Measurements from ENCODE around the gene MRM3. TPM values are rescaled to one million over a fixed set of nuclear protein-coding genes. Genes with fewer than 3 reads are reported as not detected.

MRM3 gene
- total RNA-seq, 4 donors from 2014 or later = 3.2 to 20.8 (median 11.6) TPM

DNA sequence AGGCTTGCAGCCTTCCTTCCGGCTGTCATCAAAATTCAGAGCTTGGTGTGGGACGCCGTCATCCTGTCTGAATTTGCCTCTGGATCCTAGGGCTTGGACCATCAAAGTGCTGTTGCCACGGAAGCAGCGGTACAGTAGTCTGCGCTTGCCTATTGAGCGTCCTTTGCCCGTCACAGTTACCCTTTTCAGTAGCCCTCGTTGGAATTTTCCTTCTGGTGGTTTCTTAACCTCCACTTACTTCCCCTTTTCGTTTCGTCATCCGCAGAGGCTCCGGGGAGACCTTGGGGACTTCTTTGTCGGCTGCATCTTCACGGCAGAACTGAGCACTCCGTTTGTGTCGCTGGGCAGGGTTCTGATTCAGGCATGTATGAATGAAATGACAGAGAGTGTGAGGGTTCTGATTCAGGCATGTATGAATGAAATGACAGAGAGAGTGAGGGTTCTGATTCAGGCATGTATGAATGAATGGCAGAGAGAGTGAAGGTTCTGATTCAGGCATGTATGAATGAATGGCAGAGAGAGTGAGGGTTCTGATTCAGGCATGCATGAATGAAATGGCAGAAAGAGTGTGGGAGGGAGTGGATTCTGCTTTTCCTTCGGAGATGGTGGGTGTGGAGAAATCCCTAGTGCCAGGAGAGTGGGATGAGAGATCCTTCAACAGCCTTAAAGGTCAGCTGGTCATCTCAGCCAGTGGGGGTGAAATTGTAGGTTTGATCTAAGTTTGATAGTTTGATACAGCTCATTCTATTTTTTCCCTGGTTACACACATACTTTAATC, 41.7 kb upstream of the MRM3 start:
- intact Hi-C loops (cut with DNase I; ENCODE audit: low total_unique reads) = no loop called here
- no peak for DNase-seq
- no peaks in the 10 kb centered on the region for H3K4me1 ChIP-seq
- H3K9me3 ChIP-seq = no peaks in the 10 kb centered on the region
- no peaks in the 10 kb centered on the region for H3K36me3 ChIP-seq
- no peak overlapping the region for H3K27ac ChIP-seq
- no peaks in the 10 kb centered on the region for H3K27me3 ChIP-seq
- H3K4me3 ChIP-seq = no peak overlapping the region
- TF ChIP-seq POLR2A (IDR thresholded peaks at IDR 0.05) = no peak
- TF ChIP-seq, protein P1, sequence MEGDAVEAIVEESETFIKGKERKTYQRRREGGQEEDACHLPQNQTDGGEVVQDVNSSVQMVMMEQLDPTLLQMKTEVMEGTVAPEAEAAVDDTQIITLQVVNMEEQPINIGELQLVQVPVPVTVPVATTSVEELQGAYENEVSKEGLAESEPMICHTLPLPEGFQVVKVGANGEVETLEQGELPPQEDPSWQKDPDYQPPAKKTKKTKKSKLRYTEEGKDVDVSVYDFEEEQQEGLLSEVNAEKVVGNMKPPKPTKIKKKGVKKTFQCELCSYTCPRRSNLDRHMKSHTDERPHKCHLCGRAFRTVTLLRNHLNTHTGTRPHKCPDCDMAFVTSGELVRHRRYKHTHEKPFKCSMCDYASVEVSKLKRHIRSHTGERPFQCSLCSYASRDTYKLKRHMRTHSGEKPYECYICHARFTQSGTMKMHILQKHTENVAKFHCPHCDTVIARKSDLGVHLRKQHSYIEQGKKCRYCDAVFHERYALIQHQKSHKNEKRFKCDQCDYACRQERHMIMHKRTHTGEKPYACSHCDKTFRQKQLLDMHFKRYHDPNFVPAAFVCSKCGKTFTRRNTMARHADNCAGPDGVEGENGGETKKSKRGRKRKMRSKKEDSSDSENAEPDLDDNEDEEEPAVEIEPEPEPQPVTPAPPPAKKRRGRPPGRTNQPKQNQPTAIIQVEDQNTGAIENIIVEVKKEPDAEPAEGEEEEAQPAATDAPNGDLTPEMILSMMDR (IDR thresholded peaks at IDR 0.05) = no peak

DNA sequence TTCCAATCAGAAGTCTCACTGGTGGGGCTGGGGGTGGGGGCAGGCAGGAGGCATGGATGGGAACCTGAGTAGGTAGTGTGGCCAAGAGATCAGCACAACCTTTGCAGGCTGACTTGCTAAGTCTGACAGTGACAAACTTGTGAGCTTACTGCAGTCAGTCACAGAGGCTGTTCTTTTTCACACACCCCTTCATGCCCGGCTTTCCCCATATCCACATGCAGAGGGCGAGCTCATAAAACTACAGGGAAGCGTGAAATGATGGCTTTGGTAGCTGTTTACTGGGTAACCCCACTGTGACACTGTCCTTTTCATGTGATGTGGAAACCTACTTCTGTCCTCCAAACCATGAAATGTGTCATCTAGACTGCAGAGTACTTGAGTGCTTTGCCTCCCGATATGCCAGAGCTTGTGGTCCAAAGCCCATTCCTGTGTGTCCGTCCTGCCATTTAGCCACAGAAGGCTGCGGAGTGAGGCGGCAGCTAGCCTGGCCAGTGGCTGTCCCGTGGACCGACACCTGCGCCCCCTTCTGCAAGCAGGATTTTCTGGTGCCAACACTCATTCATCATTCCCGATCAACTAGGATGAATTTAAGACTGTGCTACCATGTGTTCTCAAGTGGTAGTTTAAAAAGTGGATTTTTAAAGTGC, 39.9 kb upstream of the MRM3 start:
- intact Hi-C loops (cut with DNase I; ENCODE audit: low total_unique reads) = no loop called here
- H3K4me1 ChIP-seq = no peaks in the 10 kb centered on the region
- no peaks in the 10 kb centered on the region for H3K36me3 ChIP-seq
- TF ChIP-seq, protein P1 (IDR thresholded peaks at IDR 0.05) = no peak
- no peak for TF ChIP-seq POLR2A (IDR thresholded peaks at IDR 0.05)
- H3K4me3 ChIP-seq = no peak overlapping the region
- no peak overlapping the region for H3K27ac ChIP-seq
- no peaks in the 10 kb centered on the region for H3K27me3 ChIP-seq
- no peaks in the 10 kb centered on the region for H3K9me3 ChIP-seq
- DNase-seq = no peak

DNA sequence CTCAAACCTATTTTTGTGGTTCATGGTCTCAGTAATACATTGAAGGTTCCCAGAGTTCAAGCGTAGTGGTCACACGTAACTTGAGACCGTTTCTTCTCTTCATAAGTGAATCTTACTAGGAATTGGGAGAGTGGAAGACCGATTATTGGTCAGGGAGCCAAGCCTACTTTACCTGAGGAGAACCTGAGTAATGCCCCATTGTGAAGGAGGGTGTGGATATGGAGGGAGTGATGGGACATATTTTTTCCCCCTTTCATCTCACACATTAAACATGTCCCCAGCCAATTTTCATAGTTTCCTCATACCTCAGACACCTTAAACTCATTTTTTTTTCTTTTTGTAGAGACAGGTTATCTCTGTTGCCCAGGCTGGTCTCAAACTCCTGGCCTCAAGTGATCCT, 39.0 kb upstream of the MRM3 start:
- no peak for TF ChIP-seq POLR2A (IDR thresholded peaks at IDR 0.05)
- TF ChIP-seq, protein P1 (IDR thresholded peaks at IDR 0.05) = no peak
- intact Hi-C loops (cut with DNase I; ENCODE audit: low total_unique reads) = no loop called here
- no peak overlapping the region for H3K27ac ChIP-seq
- H3K9me3 ChIP-seq = no peaks in the 10 kb centered on the region
- H3K36me3 ChIP-seq = no peaks in the 10 kb centered on the region
- H3K27me3 ChIP-seq = no peaks in the 10 kb centered on the region
- DNase-seq = no peak
- H3K4me3 ChIP-seq = no peak overlapping the region
- H3K4me1 ChIP-seq = no peaks in the 10 kb centered on the region

DNA sequence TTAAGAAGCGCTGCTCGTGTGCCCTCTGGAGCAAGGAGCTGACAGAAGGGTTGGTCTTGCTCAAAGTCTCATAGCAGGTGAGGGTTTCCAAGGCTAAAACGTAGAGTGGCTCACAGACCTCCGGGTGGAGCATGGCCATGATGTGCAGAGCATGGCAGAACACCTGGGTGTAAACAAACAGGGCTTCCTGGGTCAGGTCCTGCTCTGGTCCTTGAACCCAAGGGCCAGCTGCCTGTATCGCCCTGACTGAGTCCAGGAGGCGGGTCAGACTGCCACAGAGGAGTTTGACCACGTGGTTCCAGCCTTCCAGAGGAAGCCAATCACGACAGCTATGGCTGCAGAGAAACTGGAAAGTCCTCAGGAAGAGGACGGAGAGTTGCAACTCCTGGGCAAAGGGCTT, 37.2 kb upstream of the MRM3 start:
- Histone ChIP-seq H3K27me3 (no peaks in the 10 kb centered on the region), H3K4me3 (no peak overlapping the region), H3K4me1 (no peaks in the 10 kb centered on the region), H3K36me3 (no peaks in the 10 kb centered on the region), H3K9me3 (no peaks in the 10 kb centered on the region), H3K27ac (no peak overlapping the region)
- TF ChIP-seq, protein P1 (IDR thresholded peaks at IDR 0.05) = no peak
- no peak for TF ChIP-seq POLR2A (IDR thresholded peaks at IDR 0.05)
- DNase-seq = no peak
- intact Hi-C loops (cut with DNase I; ENCODE audit: low total_unique reads) = no loop called here

DNA sequence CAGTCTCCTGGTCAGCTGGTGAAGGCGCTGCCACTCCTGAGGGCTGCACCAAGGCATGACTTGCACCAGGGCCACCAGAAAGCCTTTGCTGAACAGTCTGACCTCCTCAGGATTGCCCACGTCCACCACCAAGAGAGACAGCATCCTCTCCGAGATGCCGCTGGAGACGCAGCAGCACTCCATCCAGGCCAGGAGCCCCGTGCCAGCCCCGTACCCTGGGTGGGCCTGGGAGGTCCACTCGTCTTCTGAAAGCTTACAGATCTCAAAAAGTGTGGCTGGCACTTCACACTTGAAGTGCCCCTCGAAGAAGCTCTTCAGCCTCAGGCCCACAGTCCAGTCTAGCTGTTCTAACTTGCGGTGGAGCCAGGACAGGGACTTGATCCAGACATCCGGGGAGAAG, 36.7 kb upstream of the MRM3 start:
- intact Hi-C loops (cut with DNase I; ENCODE audit: low total_unique reads) = no loop called here

More for the DNA sequence above, 36.7 kb upstream of the MRM3 start:
- Histone ChIP-seq H3K4me1 (peaks cover 0 to 4% of the 10 kb centered on the region in 2 donors), H3K27me3 (no peaks in the 10 kb centered on the region), H3K27ac (no peak overlapping the region), H3K9me3 (no peaks in the 10 kb centered on the region), H3K4me3 (no peak overlapping the region), H3K36me3 (no peaks in the 10 kb centered on the region)
- TF ChIP-seq, protein P1 (IDR thresholded peaks at IDR 0.05) = no peak
- TF ChIP-seq POLR2A (IDR thresholded peaks at IDR 0.05) = no peak
- DNase-seq = no peak
